SH-SY5Y (cell line): Measurements from ENCODE around the gene SMIM45.

Source experiments
- GATA2 ChIP-seq: IDR thresholded peaks from 2 replicates; pipeline ENCODE4 v1.6.1; 2011; ENCODE audit warnings: mild to moderate bottlenecking, low read depth, low read length
- GATA3 ChIP-seq: IDR thresholded peaks from 2 replicates; pipeline ENCODE4 v1.6.1; 2011; ENCODE audit warnings: low read depth, mild to moderate bottlenecking, low read length, moderate library complexity

GRCh38 chr22:42001121-42001520, 49.2 kb downstream of the SMIM45 start:
- TF ChIP-seq GATA2: no peak
- TF ChIP-seq GATA3: no peak
